Endothelial cell of umbilical vein (primary cell): ENCODE results near the gene DAPK2.

Source experiments
- CTCF ChIP-seq, 2 donors: IDR thresholded peaks; 1 replicate in 1 of 2; 2 replicates in 1 of 2; pipeline ENCODE4 v1.5.1; 2011; ENCODE audit warnings: low read length in 2 of 2, mild to moderate bottlenecking in 2 of 2, moderate library complexity in 2 of 2, control low read depth in 1 of 2, inconsistent platforms in 1 of 2, low read depth in 1 of 2; ENCODE audit not compliant: insufficient read depth in 1 of 2; ENCODE audit errors: extremely low read depth in 1 of 2
- EZH2 ChIP-seq: IDR thresholded peaks from 2 replicates; pipeline ENCODE4 v1.6.1; 2012; ENCODE audit warnings: borderline replicate concordance, low read depth, mild to moderate bottlenecking, moderate library complexity, low read length, inconsistent platforms; ENCODE audit not compliant: severe bottlenecking
- MAX ChIP-seq: IDR thresholded peaks from 2 replicates; pipeline ENCODE4 v1.6.1; 2011; ENCODE audit not compliant: insufficient read depth, insufficient read length
- MYC ChIP-seq: IDR thresholded peaks from one replicate; pipeline ENCODE4 v1.6.1; 2011; ENCODE audit warnings: mild to moderate bottlenecking, low read depth, low read length
- POLR2A ChIP-seq: IDR thresholded peaks from 2 replicates; pipeline ENCODE4 v1.6.1; 2012; ENCODE audit warnings: low read depth, mild to moderate bottlenecking, control low read depth, low read length
- POLR2AphosphoS5 ChIP-seq: IDR thresholded peaks from 2 replicates; pipeline ENCODE4 v1.6.1; 2012; ENCODE audit warnings: low read depth, mild to moderate bottlenecking, control low read depth, low read length, moderate library complexity; ENCODE audit not compliant: insufficient read depth

- no peak for TF ChIP-seq CTCF (IDR thresholded peaks at IDR 0.05; ENCODE audit: extremely low read depth in 1 of 2, insufficient read depth in 1 of 2, low read depth in 1 of 2, low read length in 2 of 2)
- no peak for TF ChIP-seq POLR2AphosphoS5
- no peak for TF ChIP-seq POLR2A
- no peak for TF ChIP-seq EZH2
- no peak for TF ChIP-seq MAX
- no peak for TF ChIP-seq MYC
Observed at GRCh38 chr15:63941698-63942465, 104.4 kb downstream of the DAPK2 start.
